GM12878 (cell line): Measurements from ENCODE around the gene SETD1B. TPM values are rescaled to one million over a fixed set of nuclear protein-coding genes. Genes with fewer than 3 reads are reported as not detected.

ENCODE experiments used
- ATAC-seq: fragments of 200-7000 bp; cut with Tn5 transposase; 3 replicates; pipeline ENCODE4 v1.9.1; 2020; ENCODE audit warnings: mild to moderate bottlenecking, moderate library complexity
- BruUV-seq: library from RNA; stranded (reverse); fragments of 400-500 nt; replicated peaks from 2 replicates; lab custom pipeline; 2021; lab: Mats Ljungman, UMichigan
- CTCF ChIA-PET: fragments of 300-600 bp; sonication (Branson Sonifier 250); formaldehyde crosslinking; extraction: SDS; loops from one replicate; lab custom pipeline; 2021; ENCODE audit warnings: inconsistent platforms; lab: Yijun Ruan, JAX
- POLR2A ChIA-PET: fragments of 350-600 bp; formaldehyde crosslinking; extraction: SDS; loops from one replicate; lab custom pipeline; 2021; ENCODE audit warnings: inconsistent platforms; lab: Charles Lee
- RAD21 ChIA-PET: fragments of 300-600 bp; sonication (Branson Sonifier 250); formaldehyde crosslinking; loops from one replicate; lab custom pipeline; 2023; ENCODE audit warnings: antibody characterized with exemption; ENCODE audit not compliant: unreplicated experiment; lab: Charles Lee
- SMC1A ChIA-PET: fragments of 300-600 bp; sonication (Branson Sonifier 250); formaldehyde crosslinking; loops from one replicate; lab custom pipeline; 2023; ENCODE audit not compliant: unreplicated experiment, uncharacterized antibody; lab: Charles Lee
- DNase-seq: peaks from one replicate; pipeline ENCODE4 v3.0.0-alpha.2; 2011; ENCODE audit warnings: low read depth, low spot score
- FAIRE-seq: peaks from 3 replicates; lab custom pipeline; 2011; peaks lifted over from hg19 to GRCh38; lab: Jason Lieb, UNC
- H2AFZ ChIP-seq: 2 replicates; pipeline ENCODE4 v1.6.0; 2011; ENCODE audit warnings: low read depth, low read length, control low read depth; ENCODE audit not compliant: control insufficient read depth
- H3K27ac ChIP-seq: 2 replicates; pipeline ENCODE4 v1.5.1; 2011; ENCODE audit warnings: control low read depth; ENCODE audit not compliant: control insufficient read depth, insufficient read depth
- H3K27me3 ChIP-seq, 2 experiments: replicated peaks in 1 of 2; 2 replicates each; pipeline versions ENCODE4 v1.6.0 to v1.6.1; 2011; ENCODE audit warnings: low read length in 1 of 2; ENCODE audit not compliant: control insufficient read depth in 2 of 2, insufficient read depth in 2 of 2
- H3K36me3 ChIP-seq, 2 experiments: 2 replicates each; pipeline ENCODE4 v1.5.1; 2011; ENCODE audit warnings: low read length in 1 of 2; ENCODE audit not compliant: control insufficient read depth in 2 of 2, insufficient read depth in 2 of 2
- H3K4me1 ChIP-seq: 2 replicates; pipeline ENCODE4 v1.6.1; 2011; ENCODE audit warnings: mild to moderate bottlenecking, low read length, moderate library complexity, mixed read lengths; ENCODE audit not compliant: control insufficient read depth, insufficient read depth
- H3K4me2 ChIP-seq: 2 replicates; pipeline ENCODE4 v1.6.0; 2011; ENCODE audit warnings: control low read depth; ENCODE audit not compliant: control insufficient read depth, insufficient read depth
- H3K4me3 ChIP-seq: fragments of 200-600 bp; sonication (generic); 2 replicates; pipeline ENCODE4 v1.5.1; 2016
- H3K79me2 ChIP-seq: 2 replicates; pipeline ENCODE4 v1.6.0; 2011; ENCODE audit warnings: low read length; ENCODE audit not compliant: control insufficient read depth, insufficient read depth
- H3K9ac ChIP-seq: 2 replicates; pipeline ENCODE4 v1.8.0; 2011; ENCODE audit warnings: low read length, control low read depth, mixed read lengths; ENCODE audit not compliant: control insufficient read depth, insufficient read depth
- H3K9me3 ChIP-seq: replicated peaks from 3 replicates; pipeline ENCODE4 v1.5.1; 2011; ENCODE audit warnings: mild to moderate bottlenecking, low read length; ENCODE audit not compliant: control insufficient read depth, insufficient read depth
- H4K20me1 ChIP-seq: 2 replicates; pipeline ENCODE4 v1.6.0; 2011; ENCODE audit not compliant: control insufficient read depth, insufficient read depth
- IKZF2 ChIP-seq, 2 experiments: fragments of 450-650 bp; IDR thresholded peaks; 2 replicates each; pipeline ENCODE4 v1.6.1; 2017; ENCODE audit warnings: mild to moderate bottlenecking in 2 of 2, moderate library complexity in 2 of 2
- MAX ChIP-seq: IDR thresholded peaks from 2 replicates; pipeline ENCODE4 v1.6.1; 2012; ENCODE audit warnings: low read depth, low read length, improper control_type of control experiment
- MEF2A ChIP-seq: IDR thresholded peaks from 2 replicates; pipeline ENCODE4 v1.6.1; 2011; ENCODE audit warnings: low read depth, mild to moderate bottlenecking, low read length, moderate library complexity; ENCODE audit not compliant: insufficient read depth
- MTA2 ChIP-seq: fragments of 450-650 bp; IDR thresholded peaks from 2 replicates; pipeline ENCODE4 v1.6.1; 2016; ENCODE audit warnings: low read depth, mild to moderate bottlenecking, moderate library complexity
- RELB ChIP-seq: fragments of 450-650 bp; IDR thresholded peaks from 2 replicates; pipeline ENCODE4 v1.6.1; 2017; ENCODE audit warnings: low read depth, mild to moderate bottlenecking, moderate library complexity
- REST ChIP-seq: IDR thresholded peaks from 2 replicates; pipeline ENCODE4 v1.6.1; 2012; ENCODE audit warnings: mild to moderate bottlenecking, low read depth, low read length
- SMC3 ChIP-seq: IDR thresholded peaks from 2 replicates; pipeline ENCODE4 v1.6.1; 2011; ENCODE audit warnings: low read length, improper control_type of control experiment, borderline replicate concordance
- SUPT20H ChIP-seq: IDR thresholded peaks from 2 replicates; pipeline ENCODE4 v1.6.1; 2011; ENCODE audit warnings: low read depth, mild to moderate bottlenecking, low read length, moderate library complexity, borderline replicate concordance; ENCODE audit not compliant: control insufficient read depth
- USF2 ChIP-seq: IDR thresholded peaks from 2 replicates; pipeline ENCODE4 v1.6.1; 2011; ENCODE audit warnings: low read depth, low read length, improper control_type of control experiment, borderline replicate concordance
- ZSCAN29 ChIP-seq: fragments of 450-650 bp; IDR thresholded peaks from 2 replicates; pipeline ENCODE4 v1.6.1; 2017; ENCODE audit warnings: mild to moderate bottlenecking, moderate library complexity
- WGBS: methylation state at CpG from one replicate; pipeline ENCODE4 v1.1.6; 2016; ENCODE audit warnings: low lambda C conversion rate; ENCODE audit not compliant: insufficient replicate concordance, insufficient coverage; ENCODE audit errors: missing lambda C conversion rate; 5-methylcytosine and 5-hydroxymethylcytosine counted together
- in situ Hi-C: fragments of 300-500 bp; cut with MboI; formaldehyde crosslinking; loops from 9 replicates; pipeline ENCODE4 v1.14.3; 2018; ENCODE audit warnings: mixed read lengths
- intact Hi-C: fragments of 100-400 bp; cut with micrococcal nuclease; formaldehyde crosslinking; loops from one replicate; pipeline ENCODE4 v1.14.2; 2022; ENCODE audit not compliant: unreplicated experiment
- polyA plus RNA-seq, 11 experiments: library from polyadenylated mRNA; depleted of rRNA in 4 of 11; unstranded in 6 of 11; stranded (reverse) in 5 of 11; fragments of >200 nt; fragmentation: Nextera tagmentation in 4 of 11; fragmentation: Illumina TruSeq in 1 of 11; extraction: Ambion mirVana in 4 of 11; extraction: Trizol in 1 of 11; gene quantifications; 1 replicate in 1 of 11; 2 replicates in 10 of 11; pipeline versions ENCODE4 v1.2.1 to v1.2.3, GENCODE V29; 2011 to 2016; ENCODE audit warnings: inconsistent platforms in 2 of 11, missing spikeins in 2 of 11, low read depth in 1 of 11
- total RNA-seq, 4 experiments: library from RNA; depleted of rRNA in 3 of 4; stranded (reverse); fragments of >200 nt in 3 of 4; fragmentation: Illumina TruSeq in 1 of 4; extraction: Trizol in 1 of 4; gene quantifications; 2 replicates each; pipeline versions ENCODE4 v1.2.1 to v1.2.3, GENCODE V29; 2013 to 2021

SETD1B gene
- total and polyA plus RNA-seq, 10 of the 15 experiments (the other 5 are each of a cell fraction or from before 2014, with no cell fraction given), result 0.50 to 17.3 (median 1.6) TPM

GRCh38 chr12:121779422-121779895 lies 24.4 kb upstream of the SETD1B start:
- no peak overlapping the region for H3K4me2 ChIP-seq
- no peak overlapping the region for H3K9ac ChIP-seq
- FAIRE-seq, result no peak
- intact Hi-C loops, result no loop called here
- TF ChIP-seq RELB, result no peak
- no peak for TF ChIP-seq USF2
- no peak for TF ChIP-seq IKZF2 (IDR thresholded peaks at IDR 0.05)
- TF ChIP-seq ZSCAN29, result no peak
- TF ChIP-seq MAX, result no peak
- no peak for TF ChIP-seq SUPT20H
- no peak for TF ChIP-seq REST
- no peak for TF ChIP-seq MTA2
- no peak for TF ChIP-seq SMC3
- no peak for TF ChIP-seq MEF2A
- TF ChIP-seq, all 136 proteins: peak for 0
- WGBS, result 92% methylated on average over 17 of the region's 17 CpGs
- ChIA-PET SMC1A (interaction anchor here (1.6 to 3.9 kb wide), 2 partner anchors 14 to 33 kb away, joined by 3 to 57 read pairs; partner anchors contain the start of gene RHOF), CTCF (interaction anchor here (15.0 kb wide), 1 partner anchor 12 kb away, joined by 492 read pairs; the partner anchor contains the start of gene RHOF), POLR2A (interaction anchor here (0.6 kb wide), 1 partner anchor 242 kb away, joined by 3 read pairs; no protein-coding TSS in a partner anchor), RAD21 (interaction anchor here (11.5 kb wide), 1 partner anchor 13 kb away, joined by 230 read pairs; the partner anchor contains the start of gene RHOF)
- Histone ChIP-seq H3K27me3 (no peaks in the 10 kb centered on the region), H2AFZ (no peak overlapping the region), H3K79me2 (peaks cover 31% of the 10 kb centered on the region), H3K4me3 (no peak overlapping the region), H3K4me1 (peaks cover 44% of the 10 kb centered on the region), H3K27ac (no peak overlapping the region), H4K20me1 (no peaks in the 10 kb centered on the region), H3K9me3 (no peaks in the 10 kb centered on the region), H3K36me3 (peaks cover 18 to 26% of the 10 kb centered on the region in 2 experiments)
- DNase-seq, result no peak
- ATAC-seq, result no peak
- in situ Hi-C loops, result no loop called here
- BruUV-seq, result no TSS peak
